Small intestine (tissue), 4 donors: ENCODE measurements around the gene MOAP1. TPM values are rescaled to one million over a fixed set of nuclear protein-coding genes. Genes with fewer than 3 reads are reported as not detected.

Experiments
- polyA plus RNA-seq, 4 donors: library from polyadenylated mRNA; stranded (reverse) in 3 of 4; unstranded in 1 of 4; fragments of 200-250 nt in 3 of 4; fragments of 120-200 nt in 1 of 4; gene quantifications; one replicate each; pipeline versions ENCODE4 v1.2.1 to v1.2.3, GENCODE V29; 2013
- donor health status: healthy with polysubstance abuse.
- donor health status: Bipolar disorder and iron deficiency.
- donor health status: healthy.

The MOAP1 gene
- polyA plus RNA-seq, 4 donors = 14.5 to 31.2 (median 23.7) TPM

Other genes starting within 250 kb of the MOAP1 start
- gene ITPK1, start 69.0 kb downstream of the MOAP1 start, polyA plus RNA-seq = 100 to 1,000 TPM in 3 of 4 donors, 10 to 100 TPM in 1; 98.8 to 153 (median 138) TPM
- 10 to 100 TPM; 26.2 to 50.4 (median 27.8) TPM for gene LYSET, start 420 bp upstream of the MOAP1 start, polyA plus RNA-seq
- 10 to 100 TPM; 16.2 to 43.2 (median 29.4) TPM for gene GON7, start 22.2 kb upstream of the MOAP1 start, polyA plus RNA-seq
- gene UBR7, start 22.4 kb upstream of the MOAP1 start, polyA plus RNA-seq = 10 to 100 TPM; 12.7 to 19.0 (median 13.8) TPM
- gene BTBD7, start 148.1 kb upstream of the MOAP1 start, polyA plus RNA-seq = 10 to 100 TPM in 2 of 4 donors, 1 to 10 TPM in 2; 9.5 to 40.2 (median 9.9) TPM
- not detected for gene COX8C, start 162.3 kb upstream of the MOAP1 start, polyA plus RNA-seq
- gene UNC79, start 246.0 kb upstream of the MOAP1 start, polyA plus RNA-seq = under 1 TPM in 2 of 4 donors, not detected in 2; 0.18 to 0.41 TPM